GM21717 (cell line): ENCODE data around the gene KEL.

ENCODE experiments used
- ATAC-seq: cut with Tn5 transposase; IDR thresholded peaks from one replicate; pipeline ENCODE4 v1.9.1; 2021; ENCODE audit warnings: mild to moderate bottlenecking, moderate library complexity; ENCODE audit not compliant: unreplicated experiment

The KEL gene

GRCh38 chr7:142930126-142930730 lies 31.9 kb downstream of the KEL start:
- ATAC-seq: no peak

GRCh38 chr7:142927949-142928348 lies 34.2 kb downstream of the KEL start:
- ATAC-seq: no peak

- ATAC-seq: no peak
Observed at GRCh38 chr7:142927085-142927745, 34.9 kb downstream of the KEL start.

GRCh38 chr7:142925413-142925812 lies 36.8 kb downstream of the KEL start:
- no peak for ATAC-seq

- ATAC-seq: no peak
Observed at GRCh38 chr7:142923391-142923790, 38.8 kb downstream of the KEL start.

GRCh38 chr7:142919656-142920055 lies 42.5 kb downstream of the KEL start:
- no peak for ATAC-seq

- ATAC-seq: no peak
Observed at GRCh38 chr7:142918901-142919300, 43.3 kb downstream of the KEL start.

GRCh38 chr7:142917447-142917846 lies 44.7 kb downstream of the KEL start:
- ATAC-seq: no peak

- no peak for ATAC-seq
Observed at GRCh38 chr7:142916508-142916907, 45.7 kb downstream of the KEL start.

- ATAC-seq: no peak
Observed at GRCh38 chr7:142915315-142915714, 46.8 kb downstream of the KEL start.

- ATAC-seq: no peak
Observed at GRCh38 chr7:142914121-142914520, 48.0 kb downstream of the KEL start.

- no peak for ATAC-seq
Observed at GRCh38 chr7:142913566-142913965, 48.6 kb downstream of the KEL start.

- no peak for ATAC-seq
Observed at GRCh38 chr7:142913051-142913450, 49.1 kb downstream of the KEL start.

GRCh38 chr7:142910481-142910880 lies 51.7 kb downstream of the KEL start:
- ATAC-seq: no peak

GRCh38 chr7:142910031-142910433 lies 52.1 kb downstream of the KEL start:
- ATAC-seq: no peak

- ATAC-seq: no peak
Observed at GRCh38 chr7:142908921-142909890, 53.0 kb downstream of the KEL start.

GRCh38 chr7:142908290-142908689 lies 53.9 kb downstream of the KEL start:
- no peak for ATAC-seq

- no peak for ATAC-seq
Observed at GRCh38 chr7:142906643-142907042, 55.5 kb downstream of the KEL start.

- no peak for ATAC-seq
Observed at GRCh38 chr7:142905759-142906158, 56.4 kb downstream of the KEL start.

GRCh38 chr7:142904128-142904527 lies 58.0 kb downstream of the KEL start:
- ATAC-seq: no peak

GRCh38 chr7:142901426-142902259 lies 60.5 kb downstream of the KEL start:
- ATAC-seq: no peak
